Measurements from ENCODE around the gene PCDH7.

PCDH7 gene

DNA sequence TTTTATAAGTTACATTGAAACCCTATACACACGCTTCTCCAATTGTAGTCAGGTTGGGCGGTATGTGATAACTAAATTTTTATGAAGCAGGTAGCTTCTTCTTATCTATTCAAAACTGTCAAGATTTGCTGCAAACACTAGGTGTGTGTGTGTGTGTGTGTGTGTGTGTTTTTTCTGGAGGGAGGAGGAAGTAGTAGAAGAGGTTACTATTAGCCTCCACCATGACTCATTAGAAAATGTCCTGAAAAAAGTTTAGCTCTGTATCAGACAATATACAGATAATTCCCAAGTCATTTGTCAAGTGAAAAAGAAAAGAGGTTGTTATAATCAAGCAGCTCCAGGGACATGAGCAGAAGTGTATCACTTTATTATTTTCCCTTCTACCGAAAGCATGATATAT is 33.9 kb downstream of the PCDH7 start:
- Mint-ChIP-seq H3K27ac (no peak overlapping the region), H3K4me1 (no peaks in the 10 kb centered on the region), H3K36me3 (ENCODE audit: low read depth) (no peaks in the 10 kb centered on the region), H3K27me3 (no peaks in the 10 kb centered on the region), H3K4me3 (no peak overlapping the region), H3K9me3 (peaks cover 5% of the 10 kb centered on the region)
- no peak for DNase-seq
- ATAC-seq: no peak

DNA sequence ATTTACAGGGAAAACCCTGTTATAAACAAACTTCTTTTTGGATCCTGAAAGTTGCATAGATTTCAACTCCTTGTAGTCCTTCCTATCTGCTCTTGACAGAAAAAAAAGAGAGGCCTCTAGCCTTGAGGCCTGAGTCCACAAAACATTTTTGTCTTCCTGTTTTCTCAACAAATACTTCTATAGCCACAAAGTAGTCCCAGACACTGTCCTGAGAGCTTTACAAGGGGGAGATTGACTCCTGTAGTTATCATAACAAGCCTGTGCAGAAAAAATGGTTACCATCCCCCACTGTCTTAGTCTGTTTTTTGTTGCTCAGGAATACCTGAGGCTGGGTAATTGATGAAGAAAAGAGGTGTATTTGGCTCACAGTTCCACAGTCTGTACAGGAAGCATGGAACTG is 35.2 kb downstream of the PCDH7 start:
- ATAC-seq (no peak), DNase-seq (no peak)
- Mint-ChIP-seq H3K27ac (no peak overlapping the region), H3K9me3 (peaks cover 5% of the 10 kb centered on the region), H3K4me1 (no peaks in the 10 kb centered on the region), H3K36me3 (ENCODE audit: low read depth) (no peaks in the 10 kb centered on the region), H3K4me3 (no peak overlapping the region), H3K27me3 (no peaks in the 10 kb centered on the region)

DNA sequence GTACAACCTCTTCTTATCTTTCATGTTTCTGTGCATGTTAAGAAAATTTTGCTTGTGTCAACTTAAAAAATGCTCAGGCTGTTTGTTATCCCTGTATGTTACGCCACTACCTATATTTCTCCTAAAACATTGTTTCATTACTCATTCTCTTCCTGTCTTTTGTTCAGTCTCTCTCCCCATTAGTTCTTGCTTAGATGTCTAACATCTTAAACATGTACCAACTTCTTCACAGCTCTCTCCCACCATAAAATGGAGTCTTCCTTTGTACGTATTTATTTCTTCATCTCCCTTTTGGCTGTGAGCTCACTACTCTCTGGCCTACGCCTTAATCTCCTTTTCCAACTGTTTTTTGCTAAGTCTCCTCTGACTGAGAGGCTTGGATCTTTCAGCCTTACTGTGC is 36.4 kb downstream of the PCDH7 start:
- no peak for DNase-seq
- H3K4me3 Mint-ChIP-seq: no peak overlapping the region
- peaks cover 5% of the 10 kb centered on the region for H3K9me3 Mint-ChIP-seq
- no peaks in the 10 kb centered on the region for H3K27me3 Mint-ChIP-seq
- H3K27ac Mint-ChIP-seq: no peak overlapping the region
- no peak for ATAC-seq
- no peaks in the 10 kb centered on the region for H3K4me1 Mint-ChIP-seq
- H3K36me3 Mint-ChIP-seq (ENCODE audit: low read depth): no peaks in the 10 kb centered on the region

DNA sequence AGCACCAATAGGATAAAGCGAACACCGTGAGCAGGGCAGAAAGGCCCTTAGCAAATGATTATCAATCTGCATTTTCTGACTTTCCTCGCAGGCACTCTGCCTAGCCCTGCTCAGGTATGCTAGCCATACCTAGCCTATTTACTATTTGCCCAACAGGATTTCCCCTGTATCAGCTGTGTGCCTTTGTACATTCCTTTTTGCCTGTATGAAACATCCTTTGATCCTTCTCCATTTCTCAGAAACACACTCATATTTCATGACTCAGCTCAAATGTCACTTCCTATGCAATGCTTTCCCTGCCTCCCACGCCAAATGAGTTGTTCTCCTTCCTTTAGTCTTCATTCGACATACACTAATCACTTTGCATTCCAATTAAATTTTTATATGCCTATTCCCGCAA is 37.2 kb downstream of the PCDH7 start:
- Mint-ChIP-seq H3K36me3 (ENCODE audit: low read depth) (no peaks in the 10 kb centered on the region), H3K4me3 (no peak overlapping the region), H3K9me3 (peaks cover 5% of the 10 kb centered on the region), H3K27me3 (no peaks in the 10 kb centered on the region), H3K4me1 (no peaks in the 10 kb centered on the region), H3K27ac (no peak overlapping the region)
- DNase-seq (no peak), ATAC-seq (no peak)

DNA sequence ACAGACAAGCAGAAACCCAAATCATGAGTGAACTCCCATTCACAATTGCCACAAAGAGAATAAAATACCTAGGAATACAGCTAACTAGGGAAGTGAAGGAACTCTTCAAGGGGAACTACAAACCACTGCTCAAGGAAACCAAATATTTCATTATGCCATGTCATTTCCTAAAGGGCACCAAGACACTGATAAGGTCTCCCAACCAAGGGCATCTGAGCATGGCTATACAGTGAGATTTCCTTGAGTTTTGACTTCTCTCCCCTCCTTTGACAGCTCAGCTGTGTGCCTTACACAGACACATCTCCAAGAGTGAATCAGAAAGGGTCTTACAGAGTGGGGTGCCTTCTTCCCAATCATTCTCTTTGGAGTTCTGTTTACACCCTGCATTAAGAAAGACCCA is 40.4 kb downstream of the PCDH7 start:
- no peaks in the 10 kb centered on the region for H3K4me1 Mint-ChIP-seq
- H3K4me3 Mint-ChIP-seq: no peak overlapping the region
- no peaks in the 10 kb centered on the region for H3K27me3 Mint-ChIP-seq
- no peak overlapping the region for H3K27ac Mint-ChIP-seq
- H3K36me3 Mint-ChIP-seq (ENCODE audit: low read depth): no peaks in the 10 kb centered on the region
- no peak for ATAC-seq
- peaks cover 5% of the 10 kb centered on the region for H3K9me3 Mint-ChIP-seq
- no peak for DNase-seq

DNA sequence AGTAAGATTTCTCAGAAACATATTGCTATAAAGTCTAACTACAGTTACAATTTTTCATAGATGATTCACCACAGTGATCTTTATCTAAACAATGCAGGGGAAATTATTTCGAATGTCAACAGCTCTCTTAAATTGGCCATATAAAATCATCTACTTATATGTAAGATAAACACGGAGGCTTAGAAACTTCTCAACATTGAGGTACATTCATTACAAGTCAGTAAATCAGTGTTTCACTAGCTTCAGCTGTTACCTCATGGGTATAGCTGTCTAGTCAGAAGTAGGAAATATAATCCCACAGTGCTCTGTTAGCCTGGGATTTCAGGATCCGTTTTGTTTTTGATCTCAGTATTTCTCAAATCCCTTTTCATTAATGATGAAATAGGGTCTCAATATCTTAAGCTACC is 43.2 kb downstream of the PCDH7 start:
- DNase-seq (no peak), ATAC-seq (no peak)
- Mint-ChIP-seq H3K36me3 (ENCODE audit: low read depth) (no peaks in the 10 kb centered on the region), H3K9me3 (no peaks in the 10 kb centered on the region), H3K27ac (no peak overlapping the region), H3K4me3 (no peak overlapping the region), H3K27me3 (no peaks in the 10 kb centered on the region), H3K4me1 (no peaks in the 10 kb centered on the region)

DNA sequence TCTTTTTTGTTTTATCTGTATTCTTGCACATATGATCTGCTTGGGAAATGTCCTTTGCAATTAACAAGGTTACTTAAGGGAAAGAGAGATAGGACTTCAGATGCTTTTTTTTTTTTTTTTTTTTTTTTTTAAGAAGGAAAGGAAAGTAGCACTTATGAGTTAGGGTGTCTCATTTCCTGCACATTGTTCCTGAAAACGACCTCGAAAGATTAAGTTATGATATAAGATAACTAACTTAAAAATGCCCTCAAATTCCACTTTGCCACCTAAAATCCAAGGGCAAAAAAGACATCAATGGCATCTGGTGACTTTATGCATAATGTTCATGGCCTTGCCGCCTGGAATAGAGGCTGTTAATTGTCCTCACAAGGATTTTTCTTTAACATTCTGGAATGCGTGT is 44.9 kb downstream of the PCDH7 start:
- Mint-ChIP-seq H3K27me3 (no peaks in the 10 kb centered on the region), H3K4me3 (no peak overlapping the region), H3K4me1 (no peaks in the 10 kb centered on the region), H3K27ac (no peak overlapping the region), H3K36me3 (ENCODE audit: low read depth) (no peaks in the 10 kb centered on the region), H3K9me3 (no peaks in the 10 kb centered on the region)
- ATAC-seq: no peak
- DNase-seq: no peak

DNA sequence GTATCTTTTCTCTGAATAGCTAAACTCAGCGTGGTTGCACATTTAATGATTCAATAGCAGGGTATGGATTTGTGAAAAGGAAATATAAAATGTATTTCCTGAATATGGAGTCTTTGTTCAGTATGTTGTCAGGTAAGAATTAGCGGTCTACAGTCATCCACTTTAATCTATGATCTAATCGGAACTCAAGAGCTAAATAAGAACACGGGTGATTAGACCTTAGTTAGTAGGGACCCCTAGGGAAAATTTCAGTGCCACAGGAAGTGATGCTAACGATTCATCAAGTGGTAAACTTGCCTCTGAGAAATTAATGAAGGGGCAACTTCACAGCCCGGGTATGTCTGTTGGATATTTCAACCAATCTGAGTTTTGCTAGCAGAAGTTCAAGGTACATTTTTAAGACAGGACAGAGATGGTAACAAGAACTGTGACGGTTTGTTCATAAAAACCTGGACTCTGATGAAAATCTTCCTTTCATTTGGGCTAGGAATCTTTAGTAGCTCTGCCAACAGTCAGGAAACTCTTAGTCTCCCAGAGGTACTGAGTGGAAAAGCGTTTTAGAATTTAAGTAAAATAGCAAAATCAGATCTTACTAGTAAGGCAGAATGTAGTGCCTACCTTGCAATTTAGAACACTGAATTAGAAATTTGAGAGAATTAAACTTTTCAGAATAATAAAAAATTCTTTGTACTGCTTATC is 47.1 kb downstream of the PCDH7 start:
- no peak for ATAC-seq
- H3K27me3 Mint-ChIP-seq: no peaks in the 10 kb centered on the region
- no peaks in the 10 kb centered on the region for H3K9me3 Mint-ChIP-seq
- no peak overlapping the region for H3K4me3 Mint-ChIP-seq
- H3K36me3 Mint-ChIP-seq (ENCODE audit: low read depth): no peaks in the 10 kb centered on the region
- DNase-seq: no peak
- H3K4me1 Mint-ChIP-seq: no peaks in the 10 kb centered on the region
- H3K27ac Mint-ChIP-seq: no peak overlapping the region

DNA sequence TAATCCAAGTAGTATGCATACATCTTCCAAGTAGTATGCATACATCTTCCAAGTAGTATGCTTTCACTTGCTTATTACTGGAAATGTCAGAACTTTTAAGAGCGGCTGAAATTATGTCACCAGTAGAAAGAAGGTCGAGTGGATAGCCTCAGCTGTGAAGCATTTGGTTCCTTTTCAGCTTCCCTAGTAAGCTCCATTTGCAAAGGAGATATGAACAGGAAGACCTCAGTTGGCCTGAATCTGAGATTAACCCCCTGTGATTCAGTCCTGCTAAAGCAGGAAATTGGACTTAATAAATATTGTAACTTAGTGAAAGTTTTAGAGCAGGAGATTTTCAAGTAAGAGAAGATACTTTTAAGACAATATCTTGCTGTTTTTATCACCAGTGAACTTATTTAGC is 48.1 kb downstream of the PCDH7 start:
- Mint-ChIP-seq H3K4me3 (no peak overlapping the region), H3K27me3 (no peaks in the 10 kb centered on the region), H3K36me3 (ENCODE audit: low read depth) (no peaks in the 10 kb centered on the region), H3K9me3 (no peaks in the 10 kb centered on the region), H3K27ac (no peak overlapping the region), H3K4me1 (no peaks in the 10 kb centered on the region)
- no peak for ATAC-seq
- DNase-seq: no peak

DNA sequence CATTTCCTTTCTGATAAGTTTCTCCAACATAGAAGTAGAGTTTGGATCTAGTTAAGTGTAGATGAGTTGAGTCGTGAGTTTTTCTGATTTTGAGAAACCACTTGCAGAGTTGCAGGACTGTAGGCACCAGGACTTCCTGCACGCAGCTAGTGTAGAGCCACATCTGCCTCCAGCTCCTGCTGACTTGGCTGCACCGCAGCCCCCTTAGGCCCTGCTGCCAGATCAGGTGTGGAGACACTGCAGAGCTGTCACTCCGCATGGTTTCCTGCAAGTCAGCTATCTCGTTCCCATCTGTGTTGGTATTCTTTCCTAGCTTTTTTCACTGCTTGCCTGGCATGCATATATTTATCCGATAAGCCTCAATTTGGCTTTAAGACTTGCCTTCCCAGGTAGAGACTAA is 48.9 kb downstream of the PCDH7 start:
- no peaks in the 10 kb centered on the region for H3K9me3 Mint-ChIP-seq
- no peak overlapping the region for H3K27ac Mint-ChIP-seq
- ATAC-seq (no peak), DNase-seq (no peak)
- H3K36me3 Mint-ChIP-seq (ENCODE audit: low read depth): no peaks in the 10 kb centered on the region
- no peaks in the 10 kb centered on the region for H3K4me1 Mint-ChIP-seq
- no peak overlapping the region for H3K4me3 Mint-ChIP-seq
- H3K27me3 Mint-ChIP-seq: no peaks in the 10 kb centered on the region

DNA sequence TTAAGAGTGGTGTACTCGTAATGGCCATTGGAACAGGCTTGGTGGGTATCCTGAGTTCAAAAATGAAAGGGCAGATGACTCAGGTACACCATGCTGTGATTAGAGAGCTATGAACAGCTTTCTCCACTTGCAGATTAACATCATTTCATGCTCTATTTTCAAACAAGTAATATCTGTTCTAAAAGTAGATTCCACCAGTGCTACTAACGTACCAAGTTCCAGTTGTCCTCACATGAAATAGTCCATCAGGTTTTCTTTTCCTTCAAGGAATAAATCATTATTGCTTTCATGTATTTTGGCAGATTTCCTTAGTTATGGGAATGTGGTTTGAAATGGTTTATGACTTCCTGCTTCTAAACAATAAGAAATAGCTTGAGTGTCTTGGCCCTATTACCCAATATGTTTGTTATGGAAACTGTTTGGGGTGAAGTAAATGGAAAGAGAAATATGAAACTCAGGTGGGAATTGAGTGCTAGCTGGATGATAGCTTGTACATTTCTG is 49.9 kb downstream of the PCDH7 start:
- no peaks in the 10 kb centered on the region for H3K27me3 Mint-ChIP-seq
- no peak overlapping the region for H3K4me3 Mint-ChIP-seq
- no peaks in the 10 kb centered on the region for H3K36me3 Mint-ChIP-seq (ENCODE audit: low read depth)
- no peaks in the 10 kb centered on the region for H3K9me3 Mint-ChIP-seq
- H3K27ac Mint-ChIP-seq: no peak overlapping the region
- no peaks in the 10 kb centered on the region for H3K4me1 Mint-ChIP-seq
- DNase-seq (no peak), ATAC-seq (no peak)

DNA sequence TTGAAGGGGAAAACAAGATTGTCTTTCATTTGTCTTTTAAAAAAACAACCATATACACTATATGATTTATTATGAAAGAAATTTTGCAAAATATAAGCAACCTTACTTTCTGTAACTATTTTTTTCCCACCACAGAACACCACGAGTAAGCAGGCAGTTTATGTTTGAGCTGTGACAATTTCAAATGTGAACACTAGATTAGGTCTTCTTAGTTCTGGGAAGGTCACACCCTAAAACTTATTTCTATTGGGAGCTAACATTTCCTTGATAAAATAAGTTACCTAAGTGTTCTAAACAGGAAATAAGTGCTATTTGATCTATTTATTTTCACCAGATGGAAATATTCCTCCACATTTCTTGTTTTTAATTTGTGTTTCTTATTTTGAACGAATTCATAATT is 50.6 kb downstream of the PCDH7 start:
- H3K36me3 Mint-ChIP-seq (ENCODE audit: low read depth): no peaks in the 10 kb centered on the region
- H3K27ac Mint-ChIP-seq: no peak overlapping the region
- ATAC-seq: no peak
- DNase-seq: no peak
- H3K4me3 Mint-ChIP-seq: no peak overlapping the region
- no peaks in the 10 kb centered on the region for H3K9me3 Mint-ChIP-seq
- H3K27me3 Mint-ChIP-seq: no peaks in the 10 kb centered on the region
- H3K4me1 Mint-ChIP-seq: no peaks in the 10 kb centered on the region

DNA sequence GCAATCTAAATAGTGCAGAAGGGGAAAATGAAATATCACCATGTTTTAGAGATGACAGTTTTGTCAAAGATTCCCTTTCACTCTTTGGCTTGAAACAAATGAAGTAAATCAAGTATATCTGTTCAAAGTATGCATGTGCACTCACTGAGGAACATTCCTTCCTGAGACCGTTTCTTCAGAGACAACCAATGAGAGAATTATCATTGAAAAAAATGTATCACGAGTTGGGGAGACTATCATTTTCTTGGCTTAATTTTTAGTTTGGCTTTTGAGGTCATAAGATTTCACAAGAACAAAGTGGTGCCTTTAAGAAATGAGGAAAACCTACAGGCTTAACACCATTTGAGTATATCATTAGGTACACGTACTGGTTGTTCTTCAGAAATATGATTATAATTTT is 56.3 kb downstream of the PCDH7 start:
- Mint-ChIP-seq H3K27me3 (no peaks in the 10 kb centered on the region), H3K4me3 (no peak overlapping the region), H3K36me3 (ENCODE audit: low read depth) (no peaks in the 10 kb centered on the region), H3K27ac (no peak overlapping the region), H3K4me1 (no peaks in the 10 kb centered on the region), H3K9me3 (no peaks in the 10 kb centered on the region)
- no peak for DNase-seq
- ATAC-seq: no peak

DNA sequence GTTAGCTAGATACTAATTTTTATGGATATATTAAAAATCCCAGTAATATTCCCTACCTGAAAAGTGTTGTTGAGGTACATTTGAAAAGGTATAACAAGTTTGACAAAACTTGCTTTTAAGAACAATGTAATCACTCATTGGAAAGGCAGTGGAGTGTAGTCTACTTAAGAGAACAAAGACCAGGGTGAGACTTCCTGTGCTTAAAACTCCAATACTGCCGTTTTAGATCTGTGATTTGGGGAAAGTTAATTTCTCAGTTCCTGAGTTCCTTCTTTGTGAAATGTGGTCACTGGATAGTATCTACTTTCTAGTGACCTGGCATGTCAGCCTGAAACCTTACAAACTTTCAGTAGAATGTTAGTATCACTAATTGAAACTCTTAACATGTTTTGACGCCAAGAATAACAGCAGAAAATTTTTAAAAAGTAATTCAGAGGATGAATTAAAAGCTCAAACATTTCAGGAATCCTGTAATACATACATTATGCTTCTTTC is 56.8 kb downstream of the PCDH7 start:
- no peaks in the 10 kb centered on the region for H3K9me3 Mint-ChIP-seq

More for the DNA sequence above, 56.8 kb downstream of the PCDH7 start:
- no peaks in the 10 kb centered on the region for H3K36me3 Mint-ChIP-seq (ENCODE audit: low read depth)
- H3K4me3 Mint-ChIP-seq: no peak overlapping the region
- DNase-seq (no peak), ATAC-seq (no peak)
- no peaks in the 10 kb centered on the region for H3K4me1 Mint-ChIP-seq
- no peaks in the 10 kb centered on the region for H3K27me3 Mint-ChIP-seq
- H3K27ac Mint-ChIP-seq: no peak overlapping the region
